WTC11 (cell line): ENCODE results near the gene PRKCG. TPM values are rescaled to one million over a fixed set of nuclear protein-coding genes. Genes with fewer than 3 reads are reported as not detected.

Experiments
- ATF1 ChIP-seq: sonication (generic); formaldehyde crosslinking; IDR thresholded peaks from 2 replicates; pipeline ENCODE4 v1.8.1; 2023; ENCODE audit warnings: mild to moderate bottlenecking, moderate library complexity, missing genetic modification reagents
- CREB1 ChIP-seq: sonication (generic); formaldehyde crosslinking; IDR thresholded peaks from 2 replicates; pipeline ENCODE4 v1.8.0; 2023; ENCODE audit warnings: mild to moderate bottlenecking, missing genetic modification reagents
- E2F4 ChIP-seq: sonication (generic); formaldehyde crosslinking; IDR thresholded peaks from 2 replicates; pipeline ENCODE4 v1.8.1; 2022; ENCODE audit warnings: low read depth, mild to moderate bottlenecking, moderate library complexity, missing genetic modification reagents, borderline replicate concordance
- ETV6 ChIP-seq: sonication (generic); formaldehyde crosslinking; IDR thresholded peaks from 2 replicates; pipeline ENCODE4 v1.8.1; 2022; ENCODE audit warnings: mild to moderate bottlenecking, missing genetic modification reagents
- GABPB1 ChIP-seq: sonication (generic); formaldehyde crosslinking; IDR thresholded peaks from 2 replicates; pipeline ENCODE4 v1.8.1; 2023; ENCODE audit warnings: mild to moderate bottlenecking, missing genetic modification reagents
- JAZF1 ChIP-seq: fragments of 250-450 bp; sonication (Bioruptor Pico); IDR thresholded peaks from 2 replicates; pipeline ENCODE4 v1.9.0; 2021; ENCODE audit warnings: moderate library complexity, mild to moderate bottlenecking, inconsistent platforms
- KAT7 ChIP-seq: sonication (generic); formaldehyde crosslinking; IDR thresholded peaks from 2 replicates; pipeline ENCODE4 v1.8.1; 2023; ENCODE audit warnings: missing genetic modification reagents, mild to moderate bottlenecking, borderline replicate concordance
- MXD4 ChIP-seq: fragments of 250-450 bp; sonication (Bioruptor Pico); IDR thresholded peaks from 2 replicates; pipeline ENCODE4 v1.8.0; 2021; ENCODE audit warnings: mild to moderate bottlenecking, moderate library complexity, borderline replicate concordance
- NR2C2 ChIP-seq: sonication (generic); formaldehyde crosslinking; IDR thresholded peaks from 2 replicates; pipeline ENCODE4 v1.8.0; 2022; ENCODE audit warnings: mild to moderate bottlenecking, missing genetic modification reagents
- NR3C1 ChIP-seq: sonication (generic); formaldehyde crosslinking; conservative IDR thresholded peaks from 2 replicates; pipeline ENCODE4 v1.8.1; 2023; ENCODE audit warnings: low read depth, mild to moderate bottlenecking, missing genetic modification reagents
- OVOL2 ChIP-seq: fragments of 250-450 bp; sonication (Bioruptor Pico); IDR thresholded peaks from 2 replicates; pipeline ENCODE4 v1.9.0; 2021; ENCODE audit warnings: mild to moderate bottlenecking, borderline replicate concordance
- SOX15 ChIP-seq: fragments of 250-450 bp; sonication (Bioruptor Pico); IDR thresholded peaks from 2 replicates; pipeline ENCODE4 v1.9.0; 2021; ENCODE audit warnings: mild to moderate bottlenecking
- SP1 ChIP-seq: sonication (generic); formaldehyde crosslinking; conservative IDR thresholded peaks from 2 replicates; pipeline ENCODE4 v1.8.1; 2022; ENCODE audit warnings: missing genetic modification reagents
- TEAD1 ChIP-seq: sonication (generic); formaldehyde crosslinking; IDR thresholded peaks from 2 replicates; pipeline ENCODE4 v1.8.0; 2022; ENCODE audit warnings: mild to moderate bottlenecking, missing genetic modification reagents
- USF1 ChIP-seq: sonication (generic); formaldehyde crosslinking; IDR thresholded peaks from 2 replicates; pipeline ENCODE4 v1.8.0; 2022; ENCODE audit warnings: mild to moderate bottlenecking, missing genetic modification reagents
- USF2 ChIP-seq: sonication (generic); formaldehyde crosslinking; IDR thresholded peaks from 2 replicates; pipeline ENCODE4 v1.8.1; 2023; ENCODE audit warnings: mild to moderate bottlenecking, missing genetic modification reagents, moderate library complexity
- ZNF396 ChIP-seq: fragments of 250-450 bp; sonication (Bioruptor Pico); IDR thresholded peaks from 2 replicates; pipeline ENCODE4 v1.8.0; 2021; ENCODE audit warnings: mild to moderate bottlenecking, moderate library complexity, borderline replicate concordance
- ZNF416 ChIP-seq: fragments of 250-450 bp; sonication (Bioruptor Pico); IDR thresholded peaks from 2 replicates; pipeline ENCODE4 v1.9.0; 2021; ENCODE audit warnings: mild to moderate bottlenecking, inconsistent platforms
- ZNF423 ChIP-seq: fragments of 250-450 bp; sonication (Bioruptor Pico); IDR thresholded peaks from 2 replicates; pipeline ENCODE4 v2.1.2; 2022; ENCODE audit warnings: mild to moderate bottlenecking, moderate library complexity
- ZNF532 ChIP-seq: fragments of 250-450 bp; sonication (Bioruptor Pico); IDR thresholded peaks from 2 replicates; pipeline ENCODE4 v1.9.0; 2021; ENCODE audit warnings: mild to moderate bottlenecking, borderline replicate concordance
- total RNA-seq: library from RNA; stranded (reverse); gene quantifications from 3 replicates; pipeline ENCODE4 v1.2.3, GENCODE V29; 2021
- TF ChIP-seq, protein P1 (sequence below): sonication (generic); formaldehyde crosslinking; IDR thresholded peaks from 2 replicates; pipeline ENCODE4 v1.8.1; 2023; ENCODE audit warnings: mild to moderate bottlenecking, missing genetic modification reagents, borderline replicate concordance
- TF ChIP-seq, protein P2 (sequence below): sonication (generic); formaldehyde crosslinking; IDR thresholded peaks from 2 replicates; pipeline ENCODE4 v1.8.1; 2023; ENCODE audit warnings: mild to moderate bottlenecking, moderate library complexity, missing genetic modification reagents
- TF ChIP-seq, protein P3 (sequence below): sonication (generic); formaldehyde crosslinking; IDR thresholded peaks from 2 replicates; pipeline ENCODE4 v1.8.0; 2022; ENCODE audit warnings: mild to moderate bottlenecking, missing genetic modification reagents

The PRKCG gene
- total RNA-seq, 1 experiment from 2014 or later, result 23.0 TPM

DNA sequence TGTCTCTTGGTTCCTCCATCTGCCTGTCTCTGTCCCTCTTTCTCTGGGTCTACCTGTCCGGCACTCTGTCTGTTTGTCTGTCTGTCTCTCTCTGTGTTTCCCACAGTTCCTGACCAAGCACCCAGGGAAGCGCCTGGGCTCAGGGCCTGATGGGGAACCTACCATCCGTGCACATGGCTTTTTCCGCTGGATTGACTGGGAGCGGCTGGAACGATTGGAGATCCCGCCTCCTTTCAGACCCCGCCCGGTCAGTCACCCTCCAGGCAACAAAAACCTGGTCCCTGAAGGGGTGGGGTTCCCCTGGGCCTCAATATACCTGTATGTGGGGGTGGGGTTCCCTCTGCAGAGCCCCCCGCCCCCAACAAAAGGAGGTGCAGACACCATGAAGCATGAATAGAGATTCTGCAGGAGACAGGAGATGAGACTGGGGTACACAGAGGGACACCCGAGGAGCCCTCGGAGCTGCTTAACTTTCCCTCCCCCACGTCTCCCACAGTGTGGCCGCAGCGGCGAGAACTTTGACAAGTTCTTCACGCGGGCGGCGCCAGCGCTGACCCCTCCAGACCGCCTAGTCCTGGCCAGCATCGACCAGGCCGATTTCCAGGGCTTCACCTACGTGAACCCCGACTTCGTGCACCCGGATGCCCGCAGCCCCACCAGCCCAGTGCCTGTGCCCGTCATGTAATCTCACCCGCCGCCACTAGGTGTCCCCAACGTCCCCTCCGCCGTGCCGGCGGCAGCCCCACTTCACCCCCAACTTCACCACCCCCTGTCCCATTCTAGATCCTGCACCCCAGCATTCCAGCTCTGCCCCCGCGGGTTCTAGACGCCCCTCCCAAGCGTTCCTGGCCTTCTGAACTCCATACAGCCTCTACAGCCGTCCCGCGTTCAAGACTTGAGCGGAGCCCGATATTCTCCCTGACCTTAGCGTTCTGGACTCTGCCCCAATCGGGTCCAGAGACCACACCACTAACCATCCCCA lies 24.5 kb downstream of the PRKCG start (continued):
- TF ChIP-seq, protein P1, sequence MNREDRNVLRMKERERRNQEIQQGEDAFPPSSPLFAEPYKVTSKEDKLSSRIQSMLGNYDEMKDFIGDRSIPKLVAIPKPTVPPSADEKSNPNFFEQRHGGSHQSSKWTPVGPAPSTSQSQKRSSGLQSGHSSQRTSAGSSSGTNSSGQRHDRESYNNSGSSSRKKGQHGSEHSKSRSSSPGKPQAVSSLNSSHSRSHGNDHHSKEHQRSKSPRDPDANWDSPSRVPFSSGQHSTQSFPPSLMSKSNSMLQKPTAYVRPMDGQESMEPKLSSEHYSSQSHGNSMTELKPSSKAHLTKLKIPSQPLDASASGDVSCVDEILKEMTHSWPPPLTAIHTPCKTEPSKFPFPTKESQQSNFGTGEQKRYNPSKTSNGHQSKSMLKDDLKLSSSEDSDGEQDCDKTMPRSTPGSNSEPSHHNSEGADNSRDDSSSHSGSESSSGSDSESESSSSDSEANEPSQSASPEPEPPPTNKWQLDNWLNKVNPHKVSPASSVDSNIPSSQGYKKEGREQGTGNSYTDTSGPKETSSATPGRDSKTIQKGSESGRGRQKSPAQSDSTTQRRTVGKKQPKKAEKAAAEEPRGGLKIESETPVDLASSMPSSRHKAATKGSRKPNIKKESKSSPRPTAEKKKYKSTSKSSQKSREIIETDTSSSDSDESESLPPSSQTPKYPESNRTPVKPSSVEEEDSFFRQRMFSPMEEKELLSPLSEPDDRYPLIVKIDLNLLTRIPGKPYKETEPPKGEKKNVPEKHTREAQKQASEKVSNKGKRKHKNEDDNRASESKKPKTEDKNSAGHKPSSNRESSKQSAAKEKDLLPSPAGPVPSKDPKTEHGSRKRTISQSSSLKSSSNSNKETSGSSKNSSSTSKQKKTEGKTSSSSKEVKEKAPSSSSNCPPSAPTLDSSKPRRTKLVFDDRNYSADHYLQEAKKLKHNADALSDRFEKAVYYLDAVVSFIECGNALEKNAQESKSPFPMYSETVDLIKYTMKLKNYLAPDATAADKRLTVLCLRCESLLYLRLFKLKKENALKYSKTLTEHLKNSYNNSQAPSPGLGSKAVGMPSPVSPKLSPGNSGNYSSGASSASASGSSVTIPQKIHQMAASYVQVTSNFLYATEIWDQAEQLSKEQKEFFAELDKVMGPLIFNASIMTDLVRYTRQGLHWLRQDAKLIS (CRISPR knock-in tag), result no peak
- no peak for TF ChIP-seq USF1 (CRISPR knock-in tag)
- no peak for TF ChIP-seq OVOL2 (CRISPR knock-in tag)
- no peak for TF ChIP-seq TEAD1 (CRISPR knock-in tag)
- no peak for TF ChIP-seq ZNF423 (CRISPR knock-in tag)
- TF ChIP-seq ZNF396 (CRISPR knock-in tag), result no peak
- no peak for TF ChIP-seq CREB1 (CRISPR knock-in tag)
- TF ChIP-seq GABPB1 (CRISPR knock-in tag), result no peak
- TF ChIP-seq NR3C1 (CRISPR knock-in tag), result no peak
- no peak for TF ChIP-seq ZNF416 (CRISPR knock-in tag)
- TF ChIP-seq, protein P2, sequence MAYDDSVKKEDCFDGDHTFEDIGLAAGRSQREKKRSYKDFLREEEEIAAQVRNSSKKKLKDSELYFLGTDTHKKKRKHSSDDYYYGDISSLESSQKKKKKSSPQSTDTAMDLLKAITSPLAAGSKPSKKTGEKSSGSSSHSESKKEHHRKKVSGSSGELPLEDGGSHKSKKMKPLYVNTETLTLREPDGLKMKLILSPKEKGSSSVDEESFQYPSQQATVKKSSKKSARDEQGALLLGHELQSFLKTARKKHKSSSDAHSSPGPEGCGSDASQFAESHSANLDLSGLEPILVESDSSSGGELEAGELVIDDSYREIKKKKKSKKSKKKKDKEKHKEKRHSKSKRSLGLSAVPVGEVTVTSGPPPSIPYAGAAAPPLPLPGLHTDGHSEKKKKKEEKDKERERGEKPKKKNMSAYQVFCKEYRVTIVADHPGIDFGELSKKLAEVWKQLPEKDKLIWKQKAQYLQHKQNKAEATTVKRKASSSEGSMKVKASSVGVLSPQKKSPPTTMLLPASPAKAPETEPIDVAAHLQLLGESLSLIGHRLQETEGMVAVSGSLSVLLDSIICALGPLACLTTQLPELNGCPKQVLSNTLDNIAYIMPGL, result no peak
- TF ChIP-seq, protein P3, sequence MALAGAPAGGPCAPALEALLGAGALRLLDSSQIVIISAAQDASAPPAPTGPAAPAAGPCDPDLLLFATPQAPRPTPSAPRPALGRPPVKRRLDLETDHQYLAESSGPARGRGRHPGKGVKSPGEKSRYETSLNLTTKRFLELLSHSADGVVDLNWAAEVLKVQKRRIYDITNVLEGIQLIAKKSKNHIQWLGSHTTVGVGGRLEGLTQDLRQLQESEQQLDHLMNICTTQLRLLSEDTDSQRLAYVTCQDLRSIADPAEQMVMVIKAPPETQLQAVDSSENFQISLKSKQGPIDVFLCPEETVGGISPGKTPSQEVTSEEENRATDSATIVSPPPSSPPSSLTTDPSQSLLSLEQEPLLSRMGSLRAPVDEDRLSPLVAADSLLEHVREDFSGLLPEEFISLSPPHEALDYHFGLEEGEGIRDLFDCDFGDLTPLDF (CRISPR knock-in tag), result no peak
- TF ChIP-seq JAZF1 (CRISPR knock-in tag), result no peak
- TF ChIP-seq USF2, result no peak
- TF ChIP-seq E2F4, result no peak
- TF ChIP-seq ATF1 (CRISPR knock-in tag), result no peak
- no peak for TF ChIP-seq KAT7
- no peak; the same call in 1 of the 2 replicates for TF ChIP-seq SP1 (CRISPR knock-in tag)
- no peak for TF ChIP-seq ZNF532
- TF ChIP-seq SOX15 (CRISPR knock-in tag), result no peak
- no peak for TF ChIP-seq ETV6 (CRISPR knock-in tag)
- no peak for TF ChIP-seq MXD4
- no peak for TF ChIP-seq NR2C2 (CRISPR knock-in tag)
